Jurkat, Clone E6-1 (cell line): ENCODE results near the gene VAV3.
"Not testable (repeated sequence)": the region's sequence is repeated elsewhere in the genome, so short reads cannot be mapped to it uniquely, and the experiment has no call there.

Experiments used
- DNase-seq: peaks from one replicate; pipeline ENCODE4 v3.0.0-alpha.2; 2011; ENCODE audit warnings: low read depth, low spot score
- H3K4me3 ChIP-seq: 2 replicates; pipeline ENCODE4 v1.5.1; 2011; ENCODE audit warnings: mild to moderate bottlenecking, low read length, control low read depth, moderate library complexity

VAV3 gene

DNA sequence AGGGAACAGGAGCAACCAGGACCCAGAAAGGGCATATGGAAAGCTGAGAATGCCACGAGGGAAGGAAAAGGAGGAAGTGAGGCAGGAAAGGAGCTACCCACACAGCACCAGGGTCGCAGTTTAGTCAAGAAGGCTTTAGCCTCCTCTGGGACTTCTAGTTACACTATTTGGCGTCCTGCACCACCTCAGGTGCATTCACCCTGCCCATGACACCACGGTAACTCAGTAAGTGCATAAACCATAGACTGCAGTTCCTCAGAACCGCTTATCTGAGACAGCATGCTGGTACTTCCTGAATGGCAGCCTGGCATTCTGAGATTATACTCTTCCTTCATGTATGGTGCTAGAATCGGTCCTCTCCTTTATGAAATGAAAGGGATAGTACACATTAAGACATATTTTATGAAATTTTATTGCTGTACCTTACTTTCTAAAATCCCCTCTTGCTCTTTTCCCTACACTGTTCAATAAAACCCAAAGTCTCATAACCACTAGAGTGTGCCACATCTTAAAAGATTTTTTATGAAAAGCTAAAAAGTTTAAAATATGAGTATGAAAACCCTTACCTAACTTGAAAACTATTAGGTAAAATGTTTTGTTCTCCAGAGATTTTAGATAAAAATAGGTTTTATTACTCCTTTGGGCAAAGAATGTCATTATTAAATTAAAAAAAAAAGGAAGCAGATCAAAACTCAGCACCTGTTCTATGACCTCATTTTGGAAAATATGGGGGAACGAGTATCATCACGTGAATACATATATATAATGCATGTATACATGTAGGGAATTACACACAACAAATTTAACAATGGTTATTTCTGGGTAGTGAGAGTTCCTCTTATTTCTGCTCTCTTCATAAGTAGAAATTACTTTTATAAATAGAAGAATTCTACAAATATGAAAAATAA is 67.3 kb downstream of the VAV3 start:
- peak; percentile 79 for DNase-seq
- peak overlapping the region; percentile 37 for H3K4me3 ChIP-seq

GRCh38 chr1:107896936-107897335 is 68.0 kb downstream of the VAV3 start:
- H3K4me3 ChIP-seq, result no peak overlapping the region
- DNase-seq, result no peak

DNA sequence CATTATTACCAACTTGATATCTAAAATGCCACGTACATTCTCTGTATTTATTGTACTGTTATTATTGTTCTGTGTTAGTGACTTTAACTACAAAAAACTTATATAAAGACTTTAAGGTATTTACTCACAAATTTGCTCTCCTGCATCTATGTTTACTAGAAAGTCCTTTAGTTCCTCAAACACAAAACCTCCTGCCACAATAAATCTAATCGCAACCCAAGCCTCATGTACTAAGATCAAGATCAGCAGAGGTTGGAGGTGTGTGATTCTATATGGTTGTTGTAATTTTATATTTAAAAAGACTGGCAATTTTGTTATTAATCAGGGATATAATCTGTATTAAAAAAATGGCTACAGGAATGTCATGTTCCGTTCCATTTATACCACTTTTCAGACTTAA is 68.6 kb downstream of the VAV3 start:
- H3K4me3 ChIP-seq, result no peak overlapping the region
- no peak for DNase-seq

DNA sequence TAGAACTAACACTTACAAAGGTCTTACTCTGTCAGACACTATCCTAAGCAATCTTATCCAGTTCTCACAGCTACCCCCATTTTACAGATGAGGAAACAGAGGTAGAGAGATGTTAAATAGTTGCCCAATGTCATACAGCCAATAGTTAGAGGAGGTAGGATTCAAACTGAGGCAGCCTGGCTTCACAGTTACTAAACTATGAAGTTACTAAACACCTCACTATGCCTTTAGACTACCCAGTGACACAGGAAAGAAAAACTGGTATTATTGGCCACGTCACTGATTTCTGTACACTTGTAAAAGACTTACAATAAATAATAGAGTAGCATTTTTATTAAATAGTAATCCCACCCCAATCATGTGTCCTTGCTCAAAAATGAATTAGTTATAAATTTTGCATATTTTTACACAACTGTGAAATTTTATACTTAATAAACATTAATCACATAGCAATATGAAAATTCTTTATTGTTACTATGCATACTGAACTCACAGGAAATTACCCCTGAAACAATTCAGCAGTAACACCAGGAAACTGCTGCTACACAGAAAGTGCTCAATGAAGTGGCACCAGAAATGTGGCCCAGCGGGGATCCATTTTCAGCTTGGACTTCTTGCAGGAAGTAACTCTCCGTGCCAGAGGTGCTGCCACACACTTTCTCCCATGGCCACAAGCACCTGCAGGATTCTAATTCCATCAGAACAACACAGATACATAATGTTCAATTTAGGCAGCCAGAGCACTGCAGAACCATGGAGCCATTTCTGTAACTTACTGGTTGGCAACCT is 69.4 kb downstream of the VAV3 start:
- H3K4me3 ChIP-seq, result no peak overlapping the region
- DNase-seq, result no peak

DNA sequence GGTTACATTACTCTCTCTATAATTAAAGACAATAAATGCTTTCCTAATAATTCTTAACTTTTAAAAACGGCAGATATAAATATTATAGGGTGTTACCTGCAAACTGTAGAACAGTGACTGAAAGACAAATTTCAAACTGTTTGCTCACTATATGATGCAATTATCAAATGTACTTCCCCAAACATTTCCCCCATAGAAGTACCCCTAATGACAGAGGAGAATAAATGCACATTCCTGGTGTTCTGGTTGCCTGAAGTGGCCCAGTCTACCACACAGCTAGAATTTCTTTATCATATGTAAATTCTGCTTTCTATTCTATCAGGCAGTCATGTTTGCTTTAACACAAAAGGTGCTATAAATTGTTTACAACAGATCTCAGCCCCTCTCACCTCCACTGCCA is 70.4 kb downstream of the VAV3 start:
- H3K4me3 ChIP-seq, result no peak overlapping the region
- no peak for DNase-seq

DNA sequence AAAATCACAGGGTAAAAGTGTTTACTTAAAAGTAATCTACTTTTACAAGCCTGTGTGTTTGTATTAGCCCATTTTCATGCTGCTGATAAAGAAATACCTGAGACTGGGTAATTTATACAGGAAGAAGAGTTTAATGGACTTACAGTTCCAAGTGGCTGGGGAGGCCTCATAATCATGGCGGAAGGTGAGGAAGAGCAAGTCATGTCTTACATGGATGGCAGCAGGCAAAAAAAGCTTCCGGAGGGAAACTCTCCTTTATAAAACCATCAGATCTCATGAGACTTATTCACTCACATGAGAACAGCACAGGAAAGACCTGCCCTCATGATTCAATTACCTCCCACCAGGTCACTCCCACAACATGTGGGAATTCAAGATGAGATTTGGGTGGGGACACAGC is 71.6 kb downstream of the VAV3 start:
- DNase-seq, H3K4me3 ChIP-seq: not testable (repeated sequence)

DNA sequence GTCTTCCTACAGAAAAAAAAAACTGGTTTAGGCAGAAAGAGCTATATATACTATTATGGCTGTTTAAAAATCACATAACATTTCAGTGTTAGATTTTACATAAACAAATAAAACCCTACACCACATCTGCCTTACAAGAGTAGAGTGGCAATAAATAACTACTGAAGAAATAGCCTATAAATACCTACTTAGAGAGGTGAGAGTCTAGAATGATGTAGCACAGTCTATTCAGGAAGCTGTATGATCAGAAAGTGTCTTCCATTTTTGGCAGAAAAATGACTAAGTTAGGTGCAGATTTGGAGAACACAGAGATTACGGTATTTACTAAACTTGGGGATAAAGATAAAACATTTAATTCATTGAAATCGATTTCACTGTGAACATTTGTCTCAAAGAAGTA is 75.5 kb downstream of the VAV3 start:
- DNase-seq, result no peak

GRCh38 chr1:107883562-107883961 is 81.4 kb downstream of the VAV3 start:
- DNase-seq, result peak; percentile 76
- no peak overlapping the region for H3K4me3 ChIP-seq

More for the DNA sequence above, 75.5 kb downstream of the VAV3 start:
- H3K4me3 ChIP-seq, result no peak overlapping the region

- no peak overlapping the region for H3K4me3 ChIP-seq
- no peak for DNase-seq
Observed at GRCh38 chr1:107879927-107880326, 85.1 kb downstream of the VAV3 start.

DNA sequence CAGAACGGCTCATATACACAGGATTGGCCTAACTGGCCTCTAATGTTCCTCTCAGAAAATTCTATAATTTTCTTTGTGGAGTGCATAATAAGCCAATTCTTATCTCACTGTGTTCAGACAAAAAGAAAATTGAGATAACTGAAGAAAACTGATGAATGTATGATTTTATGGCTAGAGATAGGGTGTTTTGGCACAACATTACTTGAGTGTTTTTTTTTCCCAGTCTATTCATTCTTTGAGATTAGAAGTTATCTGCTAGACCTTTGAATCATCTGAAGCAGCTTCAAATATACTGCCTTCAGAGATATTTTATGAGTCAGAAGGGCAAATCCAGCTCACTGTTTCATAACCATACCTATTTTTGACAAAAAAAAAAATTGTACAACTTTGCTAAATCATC is 85.6 kb downstream of the VAV3 start:
- no peak overlapping the region for H3K4me3 ChIP-seq
- no peak for DNase-seq

- no peak overlapping the region for H3K4me3 ChIP-seq
- no peak for DNase-seq
Observed at GRCh38 chr1:107877745-107878144, 87.2 kb downstream of the VAV3 start.

- H3K4me3 ChIP-seq, result peak overlapping the region; percentile 30
- peak; percentile 58 for DNase-seq
Observed at GRCh38 chr1:107877092-107877491, 87.9 kb downstream of the VAV3 start.

DNA sequence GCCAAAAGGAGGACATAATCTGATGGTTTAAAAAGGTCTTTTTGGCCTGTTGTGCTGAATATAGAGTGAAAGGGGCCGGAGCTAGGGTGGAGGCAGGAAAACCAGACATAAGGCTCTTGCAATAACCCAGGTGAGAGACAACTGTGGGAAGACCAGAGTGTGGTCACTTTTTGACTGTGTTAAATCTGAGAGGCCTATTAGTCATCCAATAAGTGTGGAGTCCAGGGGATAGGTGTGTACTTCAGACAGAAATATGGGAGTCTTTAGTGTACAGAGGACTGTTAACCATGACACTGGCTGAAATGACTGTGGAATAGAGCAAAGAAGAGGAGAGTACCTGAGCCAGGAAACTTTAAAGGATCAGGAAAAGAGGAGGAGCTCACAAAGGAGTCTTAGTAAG is 89.3 kb downstream of the VAV3 start:
- DNase-seq, result no peak
- H3K4me3 ChIP-seq, result no peak overlapping the region

DNA sequence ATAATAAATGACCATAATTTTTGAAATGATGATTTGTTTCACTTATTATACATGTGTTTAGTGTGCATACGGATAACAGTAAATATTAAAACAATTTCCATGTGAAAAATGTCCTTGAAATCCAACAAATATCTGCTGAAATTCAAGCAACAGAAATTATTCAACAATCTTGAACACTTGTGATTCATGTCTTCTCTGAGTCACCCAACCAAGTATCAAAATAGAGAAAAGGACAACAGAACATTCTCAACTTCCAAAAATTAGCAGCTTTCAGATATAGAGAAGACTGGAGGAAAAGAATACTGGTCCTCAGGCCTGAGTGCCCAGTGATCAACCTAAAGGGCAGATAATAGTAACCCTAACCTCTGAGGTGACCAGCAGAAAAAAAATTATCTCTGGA is 90.8 kb downstream of the VAV3 start:
- no peak overlapping the region for H3K4me3 ChIP-seq
- DNase-seq, result no peak

DNA sequence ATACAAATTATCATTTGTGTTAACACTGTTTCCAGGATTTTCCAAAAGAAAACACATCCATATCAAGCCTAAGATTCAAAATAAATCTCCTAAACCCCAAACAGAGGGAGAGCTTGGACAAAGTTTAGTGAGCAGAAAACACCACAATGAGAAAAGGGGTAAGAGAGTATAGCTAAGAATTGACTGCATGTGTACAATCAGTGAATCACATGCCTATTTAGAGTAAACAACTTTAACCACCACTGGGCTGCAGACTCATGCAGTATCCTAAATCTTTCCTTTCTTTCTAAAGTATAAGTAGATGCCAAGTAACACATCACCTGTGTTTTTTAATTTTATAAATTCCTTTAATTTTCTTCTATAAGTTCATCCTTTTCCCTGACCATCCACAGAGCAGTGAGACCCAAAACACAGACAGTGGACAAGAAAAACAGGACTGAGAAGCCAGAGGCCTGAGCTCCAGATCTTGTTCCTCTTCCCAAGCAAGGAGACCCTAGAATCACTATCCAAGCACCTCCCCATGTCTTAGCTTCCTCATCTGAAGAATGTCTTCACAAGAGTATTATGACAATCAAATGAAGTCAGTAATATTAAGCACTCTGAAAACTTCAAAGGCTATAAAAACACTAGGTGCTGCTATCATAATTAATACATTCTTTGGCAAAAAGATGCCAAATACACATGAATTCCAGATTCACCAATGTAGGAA is 93.1 kb downstream of the VAV3 start:
- no peak for DNase-seq
- H3K4me3 ChIP-seq, result no peak overlapping the region

DNA sequence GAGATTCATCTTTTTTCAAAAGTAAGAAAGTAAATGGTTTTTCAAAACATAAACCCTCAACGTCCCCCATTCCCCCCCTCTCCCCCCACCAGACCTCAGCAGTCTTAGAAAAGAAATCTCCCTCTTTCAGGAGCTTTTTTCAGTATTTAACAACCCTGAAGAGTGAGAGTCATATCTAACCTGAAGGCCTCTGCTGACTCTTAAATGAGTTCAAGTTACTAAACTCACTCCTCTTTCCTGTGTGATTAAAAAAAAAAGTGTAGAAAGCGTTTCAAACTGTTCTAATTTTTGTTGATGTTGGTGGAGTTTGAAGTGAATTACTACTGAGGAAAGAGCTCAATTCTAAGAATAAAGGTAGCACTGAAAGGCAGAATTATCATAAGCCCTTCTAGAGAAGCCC is 93.7 kb downstream of the VAV3 start:
- H3K4me3 ChIP-seq, result no peak overlapping the region
- no peak for DNase-seq

GRCh38 chr1:107870696-107871095 is 94.3 kb downstream of the VAV3 start:
- no peak overlapping the region for H3K4me3 ChIP-seq
- DNase-seq, result no peak

DNA sequence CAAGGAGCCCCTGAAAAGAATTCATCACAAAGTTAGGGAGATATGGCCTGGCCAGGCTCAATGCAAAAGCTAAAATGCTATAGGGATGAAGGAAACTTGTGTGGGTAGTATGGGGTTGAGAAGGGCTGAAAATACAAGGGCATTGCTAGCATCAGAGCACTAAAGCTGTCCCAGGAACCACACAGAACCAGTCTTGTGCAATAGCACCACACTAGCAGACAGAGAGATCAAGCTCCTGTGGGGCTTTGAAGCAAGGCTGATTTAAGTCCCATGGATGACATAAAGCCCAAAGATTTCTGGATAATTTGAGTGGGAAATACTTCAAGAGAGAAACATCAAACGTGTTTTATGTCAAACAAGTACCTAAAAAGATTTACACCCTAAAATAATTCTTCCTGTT is 97.1 kb downstream of the VAV3 start:
- DNase-seq, result peak; percentile 59
- no peak overlapping the region for H3K4me3 ChIP-seq

GRCh38 chr1:107867422-107867821 is 97.6 kb downstream of the VAV3 start:
- H3K4me3 ChIP-seq, result no peak overlapping the region
- DNase-seq, result no peak

- no peak overlapping the region for H3K4me3 ChIP-seq
- DNase-seq, result no peak
Observed at GRCh38 chr1:107866870-107867269, 98.1 kb downstream of the VAV3 start.
